Coronary artery (tissue), 2 donors: ENCODE measurements around the gene LINGO4.

Experiments used
- DNase-seq: peaks from one replicate; pipeline ENCODE4 v3.0.0-alpha.2; 2017; ENCODE audit warnings: low spot score
- H3K27ac ChIP-seq, 2 donors: fragments of 200-600 bp; sonication (generic); one replicate each; pipeline ENCODE4 v1.5.1; 2016 to 2019
- H3K4me3 ChIP-seq: fragments of 200-600 bp; sonication (generic); 2 replicates; pipeline ENCODE4 v1.5.1; 2016; ENCODE audit warnings: mild to moderate bottlenecking, moderate library complexity
- CTCF ChIP-seq: fragments of 200-600 bp; sonication (generic); IDR thresholded peaks from one replicate; pipeline ENCODE4 v1.5.1; 2019; ENCODE audit warnings: antibody characterized with exemption

LINGO4 gene

GRCh38 chr1:151801846-151802245 lies 3.4 kb downstream of the LINGO4 start:
- DNase-seq: no peak
- H3K4me3 ChIP-seq: no peak overlapping the region

GRCh38 chr1:151801310-151801820 lies 3.9 kb downstream of the LINGO4 start:
- Histone ChIP-seq H3K4me3 (no peak overlapping the region), H3K27ac (no peak overlapping the region)
- TF ChIP-seq CTCF: no peak
- no peak for DNase-seq

More at GRCh38 chr1:151801846-151802245, 3.4 kb downstream of the LINGO4 start:
- no peak for TF ChIP-seq CTCF
- no peak overlapping the region for H3K27ac ChIP-seq

- H3K27ac ChIP-seq: no peak overlapping the region
- no peak overlapping the region for H3K4me3 ChIP-seq
- DNase-seq: no peak
- no peak for TF ChIP-seq CTCF
These were observed 4.4 kb downstream of the LINGO4 start for GRCh38 chr1:151800830-151801229.

- no peak for TF ChIP-seq CTCF
- H3K4me3 ChIP-seq: no peak overlapping the region
- H3K27ac ChIP-seq: no peak overlapping the region
- no peak for DNase-seq
These were observed 5.8 kb downstream of the LINGO4 start for GRCh38 chr1:151799179-151800022.

- no peak for TF ChIP-seq CTCF
- Histone ChIP-seq H3K4me3 (no peak overlapping the region), H3K27ac (no peak overlapping the region)
- DNase-seq: peak; percentile 35
These were observed 6.6 kb downstream of the LINGO4 start for GRCh38 chr1:151798571-151798970.

GRCh38 chr1:151790940-151791651 lies 14.1 kb downstream of the LINGO4 start:
- H3K27ac ChIP-seq: peak overlapping the region; percentile 7 to 73
- no peak for DNase-seq
- no peak for TF ChIP-seq CTCF
- H3K4me3 ChIP-seq: peak overlapping the region; percentile 79
